Measurements from ENCODE around the gene RHEBL1. TPM values are rescaled to one million over a fixed set of nuclear protein-coding genes. Genes with fewer than 3 reads are reported as not detected.

RHEBL1 gene
- total and polyA plus RNA-seq, 2 of the 4 experiments (the other 2 are of a cell fraction): 0.62 to 0.72 TPM

GRCh38 chr12:49041881-49042484 lies 27.8 kb downstream of the RHEBL1 start:
- in situ Hi-C loops (cut with MboI; ENCODE audit: low sequenced_read_pairs): no loop called here
- H3K56ac ChIP-seq (ENCODE audit: extremely low read depth, insufficient read depth, low read length): no peak overlapping the region

More at GRCh38 chr12:49041881-49042484, 27.8 kb downstream of the RHEBL1 start:
- Histone ChIP-seq H4K5ac (ENCODE audit: low read depth, low read length) (no peak overlapping the region), H2AK9ac (replicated peaks; ENCODE audit: low read depth, low read length, poor library complexity) (peak overlapping the region; percentile 16), H2AK5ac (ENCODE audit: low read depth, low read length) (no peak overlapping the region), H3K9ac (ENCODE audit: low read depth, low read length) (no peak overlapping the region), H4K8ac (ENCODE audit: low read depth in 2 of 2, low read length in 2 of 2) (no peak overlapping the region), H3K9me3 (ENCODE audit: control insufficient read depth, insufficient read depth, low read length) (no peaks in the 10 kb centered on the region), H3K27me3 (ENCODE audit: control insufficient read depth, insufficient read depth, low read length) (no peaks in the 10 kb centered on the region), H3K14ac (replicated peaks; ENCODE audit: low read depth, low read length) (no peak overlapping the region), H3K36me3 (ENCODE audit: control insufficient read depth, insufficient read depth, low read length) (peaks cover 90% of the 10 kb centered on the region), H2AFZ (replicated peaks; ENCODE audit: low read length, poor library complexity) (no peak overlapping the region), H3K18ac (ENCODE audit: low read depth, low read length) (no peak overlapping the region), H3K79me1 (ENCODE audit: low read depth in 1 of 2, low read length in 2 of 2) (peaks cover 26 to 45% of the 10 kb centered on the region in 2 experiments), H2BK20ac (ENCODE audit: low read depth, low read length) (no peak overlapping the region), H3K4ac (ENCODE audit: low read depth, low read length) (no peak overlapping the region), H4K91ac (ENCODE audit: insufficient read depth, low read depth, low read length) (no peak overlapping the region), H3K9me1 (ENCODE audit: insufficient read depth, low read length) (no peaks in the 10 kb centered on the region), H3K4me2 (ENCODE audit: low read depth, low read length) (no peak overlapping the region), H3K27ac (ENCODE audit: insufficient read depth, low read length) (no peak overlapping the region), H2BK120ac (ENCODE audit: low read depth, low read length) (no peak overlapping the region), H3K4me1 (ENCODE audit: control insufficient read depth, insufficient read depth, low read length) (no peaks in the 10 kb centered on the region), H4K20me1 (ENCODE audit: insufficient read depth, low read length) (peaks cover 23% of the 10 kb centered on the region; the same call in 1 of the 2 replicates), H3K23ac (ENCODE audit: low read depth, low read length) (no peak overlapping the region), H2BK5ac (ENCODE audit: low read depth, low read length, poor library complexity, severe bottlenecking) (no peak overlapping the region), H3K4me3 (ENCODE audit: insufficient read depth, low read depth, low read length) (no peak overlapping the region), H2BK15ac (ENCODE audit: low read depth, low read length) (no peak overlapping the region)
- 90% methylated on average over 1 of the region's 18 CpGs; no CpG with 5 or more reads in 1 of the 2 experiments for WGBS, 2 experiments (ENCODE audit: extremely low coverage in 2 of 2, insufficient read length in 1 of 2)
- CTCF ChIA-PET: no interaction called here
- intact Hi-C loops (cut with micrococcal nuclease): no loop called here
- dilution Hi-C loops (cut with HindIII; ENCODE audit: low sequenced_read_pairs, unreplicated experiment): no loop called here
- BruUV-seq (replicated peaks): no TSS peak
- POLR2A ChIA-PET (ENCODE audit: unreplicated experiment): no interaction called here
- TF ChIP-seq MXI1 (IDR thresholded peaks at IDR 0.05; ENCODE audit: borderline replicate concordance, low read depth, low read length) (no peak), BHLHE40 (IDR thresholded peaks at IDR 0.05; ENCODE audit: low read depth, low read length) (no peak), SMC3 (IDR thresholded peaks at IDR 0.05; ENCODE audit: low read depth, low read length) (no peak), CHD1 (IDR thresholded peaks at IDR 0.05; ENCODE audit: low read depth, low read length) (no peak), MAZ (IDR thresholded peaks at IDR 0.05; ENCODE audit: borderline replicate concordance, low read depth, low read length) (no peak), CEBPB (IDR thresholded peaks at IDR 0.05; ENCODE audit: low read depth, low read length) (no peak), MAFK (IDR thresholded peaks at IDR 0.05; ENCODE audit: low read depth, low read length) (no peak), RAD21 (IDR thresholded peaks at IDR 0.05; ENCODE audit: low read length) (no peak), RCOR1 (IDR thresholded peaks at IDR 0.05; ENCODE audit: insufficient replicate concordance, low read length) (no peak), POLR2A (IDR thresholded peaks at IDR 0.05; ENCODE audit: low read depth, low read length) (no peak), NFE2L2 (IDR thresholded peaks at IDR 0.05; ENCODE audit: low read depth, low read length) (no peak), ELK1 (IDR thresholded peaks at IDR 0.05; ENCODE audit: borderline replicate concordance, low read depth, low read length) (no peak), FOS (IDR thresholded peaks at IDR 0.05; ENCODE audit: low read depth, low read length) (no peak), RFX5 (IDR thresholded peaks at IDR 0.05; ENCODE audit: low read depth, low read length) (no peak)
- TF ChIP-seq, protein P1, sequence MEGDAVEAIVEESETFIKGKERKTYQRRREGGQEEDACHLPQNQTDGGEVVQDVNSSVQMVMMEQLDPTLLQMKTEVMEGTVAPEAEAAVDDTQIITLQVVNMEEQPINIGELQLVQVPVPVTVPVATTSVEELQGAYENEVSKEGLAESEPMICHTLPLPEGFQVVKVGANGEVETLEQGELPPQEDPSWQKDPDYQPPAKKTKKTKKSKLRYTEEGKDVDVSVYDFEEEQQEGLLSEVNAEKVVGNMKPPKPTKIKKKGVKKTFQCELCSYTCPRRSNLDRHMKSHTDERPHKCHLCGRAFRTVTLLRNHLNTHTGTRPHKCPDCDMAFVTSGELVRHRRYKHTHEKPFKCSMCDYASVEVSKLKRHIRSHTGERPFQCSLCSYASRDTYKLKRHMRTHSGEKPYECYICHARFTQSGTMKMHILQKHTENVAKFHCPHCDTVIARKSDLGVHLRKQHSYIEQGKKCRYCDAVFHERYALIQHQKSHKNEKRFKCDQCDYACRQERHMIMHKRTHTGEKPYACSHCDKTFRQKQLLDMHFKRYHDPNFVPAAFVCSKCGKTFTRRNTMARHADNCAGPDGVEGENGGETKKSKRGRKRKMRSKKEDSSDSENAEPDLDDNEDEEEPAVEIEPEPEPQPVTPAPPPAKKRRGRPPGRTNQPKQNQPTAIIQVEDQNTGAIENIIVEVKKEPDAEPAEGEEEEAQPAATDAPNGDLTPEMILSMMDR (conservative IDR thresholded peaks at IDR 0.05; ENCODE audit: low read depth, low read length): no peak
- TF ChIP-seq, protein P2, sequence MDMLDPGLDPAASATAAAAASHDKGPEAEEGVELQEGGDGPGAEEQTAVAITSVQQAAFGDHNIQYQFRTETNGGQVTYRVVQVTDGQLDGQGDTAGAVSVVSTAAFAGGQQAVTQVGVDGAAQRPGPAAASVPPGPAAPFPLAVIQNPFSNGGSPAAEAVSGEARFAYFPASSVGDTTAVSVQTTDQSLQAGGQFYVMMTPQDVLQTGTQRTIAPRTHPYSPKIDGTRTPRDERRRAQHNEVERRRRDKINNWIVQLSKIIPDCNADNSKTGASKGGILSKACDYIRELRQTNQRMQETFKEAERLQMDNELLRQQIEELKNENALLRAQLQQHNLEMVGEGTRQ (IDR thresholded peaks at IDR 0.05; ENCODE audit: low read depth, low read length): no peak
- DNase-seq (no peak), ATAC-seq (ENCODE audit: low read depth) (no peak)

Data from IMR-90 (cell line).